ENCODE measurements around the gene MEF2A.

Gene MEF2A

GRCh38 chr15:99631255-99631654 lies 65.5 kb downstream of the MEF2A start:
- no peak overlapping the region for H3K27ac ChIP-seq
- no peak for TF ChIP-seq CTCF (conservative IDR thresholded peaks at IDR 0.05)

- no peak overlapping the region for H3K27ac ChIP-seq
- TF ChIP-seq CTCF (conservative IDR thresholded peaks at IDR 0.05) = no peak
Measured at GRCh38 chr15:99632521-99632920, 66.7 kb downstream of the MEF2A start.

GRCh38 chr15:99633655-99634054 lies 67.9 kb downstream of the MEF2A start:
- TF ChIP-seq CTCF (conservative IDR thresholded peaks at IDR 0.05) = no peak
- H3K27ac ChIP-seq = no peak overlapping the region

GRCh38 chr15:99634576-99634975 lies 68.8 kb downstream of the MEF2A start:
- TF ChIP-seq CTCF (conservative IDR thresholded peaks at IDR 0.05) = no peak

GRCh38 chr15:99635145-99635544 lies 69.4 kb downstream of the MEF2A start:
- TF ChIP-seq CTCF (conservative IDR thresholded peaks at IDR 0.05) = no peak
- no peak overlapping the region for H3K27ac ChIP-seq

More at GRCh38 chr15:99634576-99634975, 68.8 kb downstream of the MEF2A start:
- H3K27ac ChIP-seq = no peak overlapping the region

GRCh38 chr15:99635794-99636193 lies 70.0 kb downstream of the MEF2A start:
- no peak for TF ChIP-seq CTCF (conservative IDR thresholded peaks at IDR 0.05)

GRCh38 chr15:99644913-99645542 lies 79.2 kb downstream of the MEF2A start:
- H3K27ac ChIP-seq = no peak overlapping the region
- TF ChIP-seq CTCF (conservative IDR thresholded peaks at IDR 0.05) = no peak

More at GRCh38 chr15:99635794-99636193, 70.0 kb downstream of the MEF2A start:
- H3K27ac ChIP-seq = no peak overlapping the region
